ENCODE measurements around the gene ITGAD. TPM values are rescaled to one million over a fixed set of nuclear protein-coding genes. Genes with fewer than 3 reads are reported as not detected.

Gene ITGAD
- polyA plus RNA-seq, 1 of the 3 experiments (the other 2 are of a cell fraction): not detected

DNA sequence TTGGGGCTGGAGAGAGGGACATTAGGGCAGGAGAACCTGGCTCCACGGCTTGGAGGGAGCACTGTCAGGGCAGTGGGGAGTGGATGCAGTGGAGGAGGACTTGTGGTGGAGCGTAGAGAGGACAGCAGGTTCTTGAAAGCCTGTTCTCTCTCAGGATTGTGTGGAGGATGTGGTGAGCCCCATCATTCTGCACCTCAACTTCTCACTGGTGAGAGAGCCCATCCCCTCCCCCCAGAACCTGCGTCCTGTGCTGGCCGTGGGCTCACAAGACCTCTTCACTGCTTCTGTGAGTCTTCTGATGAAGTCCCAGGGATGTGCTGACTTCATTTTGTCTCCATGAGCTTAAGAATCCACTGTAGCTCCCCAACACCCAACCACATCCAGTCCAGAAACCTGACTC is 21.6 kb downstream of the ITGAD start:
- Histone ChIP-seq H3K79me2 (ENCODE audit: insufficient read depth) (no peaks in the 10 kb centered on the region), H3K36me3 (replicated peaks in 1 of 2; ENCODE audit: control insufficient read depth in 1 of 2, insufficient read depth in 2 of 2, low read length in 1 of 2) (no peaks in the 10 kb centered on the region), H3K27me3 (ENCODE audit: insufficient read depth) (peaks cover 41% of the 10 kb centered on the region; the same call in 1 of the 2 replicates), H3K9ac (no peak overlapping the region), H3K4me3 (ENCODE audit: low read depth in 2 of 2, low read length in 1 of 2) (no peak overlapping the region), H4K20me1 (ENCODE audit: insufficient read depth) (no peaks in the 10 kb centered on the region), H3K4me1 (ENCODE audit: control insufficient read depth in 1 of 2, insufficient read depth in 2 of 2, low read depth in 1 of 2, low read length in 1 of 2) (no peaks in the 10 kb centered on the region), H3K4me2 (no peak overlapping the region), H3K9me2 (no peaks in the 10 kb centered on the region), H3K9me3 (no peaks in the 10 kb centered on the region), H3F3A (replicated peaks; ENCODE audit: insufficient read depth) (no peaks in the 10 kb centered on the region), H3K27ac (ENCODE audit: low read depth in 2 of 2, low read length in 1 of 2) (no peak overlapping the region), H2AFZ (ENCODE audit: low read depth) (no peak overlapping the region)
- ChIA-PET POLR2A (no interaction called here), CTCF (no interaction called here)
- TF ChIP-seq TAF1 (IDR thresholded peaks at IDR 0.05; ENCODE audit: borderline replicate concordance, low read depth, low read length) (no peak), MXI1 (IDR thresholded peaks at IDR 0.05; ENCODE audit: low read depth, low read length) (no peak), CHD2 (IDR thresholded peaks at IDR 0.05; ENCODE audit: low read length, partially characterized antibody) (no peak), JUND (IDR thresholded peaks at IDR 0.05) (no peak), GATA2 (CRISPR knock-in tag; IDR thresholded peaks at IDR 0.05) (no peak), TCF12 (IDR thresholded peaks at IDR 0.05) (no peak), EP300 (IDR thresholded peaks at IDR 0.05; ENCODE audit: borderline replicate concordance in 1 of 2, low read depth in 1 of 2, low read length in 1 of 2) (no peak), RCOR1 (IDR thresholded peaks at IDR 0.05; ENCODE audit: low read length) (no peak), RXRA (IDR thresholded peaks at IDR 0.05; ENCODE audit: borderline replicate concordance, low read depth) (no peak), FOSL2 (IDR thresholded peaks at IDR 0.05; ENCODE audit: borderline replicate concordance, low read depth) (no peak), SMC3 (IDR thresholded peaks at IDR 0.05; ENCODE audit: low read depth, low read length) (no peak)
- TF ChIP-seq, protein P1, sequence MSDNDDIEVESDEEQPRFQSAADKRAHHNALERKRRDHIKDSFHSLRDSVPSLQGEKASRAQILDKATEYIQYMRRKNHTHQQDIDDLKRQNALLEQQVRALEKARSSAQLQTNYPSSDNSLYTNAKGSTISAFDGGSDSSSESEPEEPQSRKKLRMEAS (IDR thresholded peaks at IDR 0.05; ENCODE audit: low read depth): no peak
- TF ChIP-seq, protein P2, sequence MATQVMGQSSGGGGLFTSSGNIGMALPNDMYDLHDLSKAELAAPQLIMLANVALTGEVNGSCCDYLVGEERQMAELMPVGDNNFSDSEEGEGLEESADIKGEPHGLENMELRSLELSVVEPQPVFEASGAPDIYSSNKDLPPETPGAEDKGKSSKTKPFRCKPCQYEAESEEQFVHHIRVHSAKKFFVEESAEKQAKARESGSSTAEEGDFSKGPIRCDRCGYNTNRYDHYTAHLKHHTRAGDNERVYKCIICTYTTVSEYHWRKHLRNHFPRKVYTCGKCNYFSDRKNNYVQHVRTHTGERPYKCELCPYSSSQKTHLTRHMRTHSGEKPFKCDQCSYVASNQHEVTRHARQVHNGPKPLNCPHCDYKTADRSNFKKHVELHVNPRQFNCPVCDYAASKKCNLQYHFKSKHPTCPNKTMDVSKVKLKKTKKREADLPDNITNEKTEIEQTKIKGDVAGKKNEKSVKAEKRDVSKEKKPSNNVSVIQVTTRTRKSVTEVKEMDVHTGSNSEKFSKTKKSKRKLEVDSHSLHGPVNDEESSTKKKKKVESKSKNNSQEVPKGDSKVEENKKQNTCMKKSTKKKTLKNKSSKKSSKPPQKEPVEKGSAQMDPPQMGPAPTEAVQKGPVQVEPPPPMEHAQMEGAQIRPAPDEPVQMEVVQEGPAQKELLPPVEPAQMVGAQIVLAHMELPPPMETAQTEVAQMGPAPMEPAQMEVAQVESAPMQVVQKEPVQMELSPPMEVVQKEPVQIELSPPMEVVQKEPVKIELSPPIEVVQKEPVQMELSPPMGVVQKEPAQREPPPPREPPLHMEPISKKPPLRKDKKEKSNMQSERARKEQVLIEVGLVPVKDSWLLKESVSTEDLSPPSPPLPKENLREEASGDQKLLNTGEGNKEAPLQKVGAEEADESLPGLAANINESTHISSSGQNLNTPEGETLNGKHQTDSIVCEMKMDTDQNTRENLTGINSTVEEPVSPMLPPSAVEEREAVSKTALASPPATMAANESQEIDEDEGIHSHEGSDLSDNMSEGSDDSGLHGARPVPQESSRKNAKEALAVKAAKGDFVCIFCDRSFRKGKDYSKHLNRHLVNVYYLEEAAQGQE (IDR thresholded peaks at IDR 0.05; ENCODE audit: low read depth, low read length): no peak
- TF ChIP-seq, protein P3, sequence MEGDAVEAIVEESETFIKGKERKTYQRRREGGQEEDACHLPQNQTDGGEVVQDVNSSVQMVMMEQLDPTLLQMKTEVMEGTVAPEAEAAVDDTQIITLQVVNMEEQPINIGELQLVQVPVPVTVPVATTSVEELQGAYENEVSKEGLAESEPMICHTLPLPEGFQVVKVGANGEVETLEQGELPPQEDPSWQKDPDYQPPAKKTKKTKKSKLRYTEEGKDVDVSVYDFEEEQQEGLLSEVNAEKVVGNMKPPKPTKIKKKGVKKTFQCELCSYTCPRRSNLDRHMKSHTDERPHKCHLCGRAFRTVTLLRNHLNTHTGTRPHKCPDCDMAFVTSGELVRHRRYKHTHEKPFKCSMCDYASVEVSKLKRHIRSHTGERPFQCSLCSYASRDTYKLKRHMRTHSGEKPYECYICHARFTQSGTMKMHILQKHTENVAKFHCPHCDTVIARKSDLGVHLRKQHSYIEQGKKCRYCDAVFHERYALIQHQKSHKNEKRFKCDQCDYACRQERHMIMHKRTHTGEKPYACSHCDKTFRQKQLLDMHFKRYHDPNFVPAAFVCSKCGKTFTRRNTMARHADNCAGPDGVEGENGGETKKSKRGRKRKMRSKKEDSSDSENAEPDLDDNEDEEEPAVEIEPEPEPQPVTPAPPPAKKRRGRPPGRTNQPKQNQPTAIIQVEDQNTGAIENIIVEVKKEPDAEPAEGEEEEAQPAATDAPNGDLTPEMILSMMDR (IDR thresholded peaks at IDR 0.05): no peak
- 21% methylated on average over 3 of the region's 4 CpGs for WGBS (ENCODE audit: low lambda C conversion rate)
- DNase-seq: no peak

Measured in SK-N-SH (cell line).